CD14-positive monocyte (primary cell): ENCODE measurements around the gene TSGA10IP. TPM values are rescaled to one million over a fixed set of nuclear protein-coding genes. Genes with fewer than 3 reads are reported as not detected.

Experiments used
- DNase-seq, 3 donors: peaks; one replicate each; pipeline ENCODE4 v3.0.0-alpha.2; 2011 to 2022
- H2AFZ ChIP-seq: 2 replicates; pipeline ENCODE4 v1.6.0; 2012; ENCODE audit warnings: mild to moderate bottlenecking, low read depth, low read length, inconsistent platforms; ENCODE audit not compliant: insufficient read depth, poor library complexity, severe bottlenecking
- H3K27ac ChIP-seq, 2 donors: 1 replicate in 1 of 2; 2 replicates in 1 of 2; pipeline ENCODE4 v1.5.1; 2012 to 2013; ENCODE audit warnings: low read length in 2 of 2, control low read depth in 1 of 2, inconsistent platforms in 1 of 2, low read depth in 1 of 2, mild to moderate bottlenecking in 1 of 2
- H3K27me3 ChIP-seq, 2 donors: one replicate each; pipeline versions ENCODE4 v1.6.0 to v1.6.1; 2011 to 2013; ENCODE audit warnings: low read length in 2 of 2; ENCODE audit not compliant: control insufficient read depth in 2 of 2, insufficient read depth in 2 of 2
- H3K36me3 ChIP-seq, 2 donors: replicated peaks in 1 of 2; 1 replicate in 1 of 2; 2 replicates in 1 of 2; pipeline versions ENCODE4 v1.5.1 to v1.6.1; 2012 to 2013; ENCODE audit warnings: low read length in 2 of 2, control low read depth in 1 of 2, inconsistent platforms in 1 of 2, mild to moderate bottlenecking in 1 of 2; ENCODE audit not compliant: insufficient read depth in 2 of 2, control insufficient read depth in 1 of 2
- H3K4me1 ChIP-seq, 2 donors: 1 replicate in 1 of 2; 2 replicates in 1 of 2; pipeline versions ENCODE4 v1.5.1 to v1.6.1; 2012 to 2013; ENCODE audit warnings: low read length in 2 of 2, control low read depth in 1 of 2, inconsistent platforms in 1 of 2, mild to moderate bottlenecking in 1 of 2, moderate library complexity in 1 of 2; ENCODE audit not compliant: insufficient read depth in 2 of 2, control insufficient read depth in 1 of 2
- H3K4me2 ChIP-seq: replicated peaks from 2 replicates; pipeline ENCODE3; 2012; ENCODE audit warnings: low read length, moderate library complexity, mild to moderate bottlenecking; ENCODE audit not compliant: poor library complexity, severe bottlenecking; ENCODE audit errors: extremely low read depth
- H3K4me3 ChIP-seq, 3 experiments: fragments of 200-600 bp in 1 of 3; sonication (generic) in 1 of 3; replicated peaks in 1 of 3; 1 replicate in 2 of 3; 2 replicates in 1 of 3; pipeline ENCODE4 v1.5.1; 2011 to 2013; ENCODE audit warnings: low read length in 3 of 3, mild to moderate bottlenecking in 3 of 3, control low read depth in 2 of 3, low read depth in 2 of 3, inconsistent platforms in 1 of 3, moderate library complexity in 1 of 3
- H3K79me2 ChIP-seq: 2 replicates; pipeline ENCODE4 v1.6.0; 2012; ENCODE audit warnings: mild to moderate bottlenecking, control low read depth, inconsistent platforms, low read length, moderate library complexity; ENCODE audit not compliant: insufficient read depth
- H3K9ac ChIP-seq: 2 replicates; pipeline ENCODE4 v1.6.0; 2017; ENCODE audit warnings: low read length, mild to moderate bottlenecking; ENCODE audit not compliant: insufficient read depth, poor library complexity, severe bottlenecking
- H3K9me3 ChIP-seq, 2 donors: replicated peaks in 1 of 2; 1 replicate in 1 of 2; 2 replicates in 1 of 2; pipeline versions ENCODE4 v1.5.1 to v1.6.1; 2012 to 2013; ENCODE audit warnings: low read length in 2 of 2, control low read depth in 1 of 2; ENCODE audit not compliant: control insufficient read depth in 1 of 2, insufficient read depth in 1 of 2
- H4K20me1 ChIP-seq: 2 replicates; pipeline ENCODE4 v1.6.0; 2012; ENCODE audit warnings: mild to moderate bottlenecking, low read length, control low read depth, moderate library complexity; ENCODE audit not compliant: insufficient read depth
- H3K27ac Mint-ChIP-seq, 7 donors: one replicate each; pipeline ENCODE4 v1.8.0; 2020; ENCODE audit warnings: mild to moderate bottlenecking in 7 of 7, mixed read lengths in 7 of 7, moderate library complexity in 6 of 7, inconsistent platforms in 2 of 7
- H3K27me3 Mint-ChIP-seq, 3 donors: one replicate each; pipeline ENCODE4 v1.8.0; 2021 to 2022; ENCODE audit warnings: low read depth in 3 of 3, mild to moderate bottlenecking in 3 of 3, mixed read lengths in 3 of 3, moderate library complexity in 3 of 3, inconsistent platforms in 1 of 3
- H3K36me3 Mint-ChIP-seq, 2 donors: one replicate each; pipeline ENCODE4 v1.8.0; 2020; ENCODE audit warnings: mixed read lengths in 2 of 2, inconsistent platforms in 1 of 2, mild to moderate bottlenecking in 1 of 2
- H3K4me1 Mint-ChIP-seq: one replicate; pipeline ENCODE4 v1.8.0; 2020; ENCODE audit warnings: mild to moderate bottlenecking, mixed read lengths
- H3K4me3 Mint-ChIP-seq, 2 donors: one replicate each; pipeline ENCODE4 v1.8.0; 2020; ENCODE audit warnings: mild to moderate bottlenecking in 2 of 2, mixed read lengths in 2 of 2, moderate library complexity in 1 of 2
- H3K9me3 Mint-ChIP-seq, 7 donors: one replicate each; pipeline ENCODE4 v1.8.0; 2020 to 2022; ENCODE audit warnings: mixed read lengths in 7 of 7, mild to moderate bottlenecking in 6 of 7, moderate library complexity in 6 of 7, inconsistent platforms in 2 of 7
- WGBS: methylation state at CpG from one replicate; pipeline ENCODE4 v1.1.5; 2013; ENCODE audit warnings: missing lambda C conversion rate; ENCODE audit not compliant: insufficient coverage; 5-methylcytosine and 5-hydroxymethylcytosine counted together
- intact Hi-C, 2 donors: fragments of 100-400 bp; cut with micrococcal nuclease; formaldehyde crosslinking; loops; one replicate each; pipeline versions ENCODE4 v1.15.0 to v1.15.1; 2023
- polyA plus RNA-seq, 3 donors: library from polyadenylated mRNA; depleted of rRNA in 1 of 3; unstranded in 2 of 3; stranded (reverse) in 1 of 3; fragments of 300-500 nt in 2 of 3; fragments of >200 nt in 1 of 3; fragmentation: Illumina TruSeq in 2 of 3; gene quantifications; 1 replicate in 2 of 3; 2 replicates in 1 of 3; pipeline ENCODE4 v1.2.3, GENCODE V29; 2012 to 2021
- TF ChIP-seq, protein P1 (sequence below): fragments of 200-600 bp; IDR thresholded peaks from one replicate; pipeline ENCODE4 v1.8.0; 2022; ENCODE audit warnings: antibody characterized with exemption, mild to moderate bottlenecking

Gene TSGA10IP
- polyA plus RNA-seq, 3 donors: 0.67 to 0.71 TPM; not detected in 1

GRCh38 chr11:65952052-65952521 is 6.8 kb downstream of the TSGA10IP start:
- Histone ChIP-seq H3K4me1 (peaks cover 0 to 7% of the 10 kb centered on the region in 2 donors), H3K79me2 (no peaks in the 10 kb centered on the region), H4K20me1 (no peaks in the 10 kb centered on the region), H3K4me3 (no peak overlapping the region), H3K36me3 (no peaks in the 10 kb centered on the region), H3K27me3 (no peaks in the 10 kb centered on the region), H3K9me3 (no peaks in the 10 kb centered on the region), H3K4me2 (no peak overlapping the region), H3K27ac (no peak overlapping the region), H3K9ac (no peak overlapping the region), H2AFZ (no peak overlapping the region)
- Mint-ChIP-seq H3K4me3 (no peak overlapping the region), H3K27ac (no peak overlapping the region), H3K36me3 (no peaks in the 10 kb centered on the region), H3K4me1 (peaks cover 6% of the 10 kb centered on the region), H3K9me3 (peaks cover 0 to 4% (median 0%) of the 10 kb centered on the region in 7 donors), H3K27me3 (peaks cover 9 to 22% (median 13%) of the 10 kb centered on the region in 3 donors)
- DNase-seq: no peak
- 100% methylated on average over 2 of the region's 6 CpGs for WGBS
- intact Hi-C loops: no loop called here
- TF ChIP-seq, protein P1, sequence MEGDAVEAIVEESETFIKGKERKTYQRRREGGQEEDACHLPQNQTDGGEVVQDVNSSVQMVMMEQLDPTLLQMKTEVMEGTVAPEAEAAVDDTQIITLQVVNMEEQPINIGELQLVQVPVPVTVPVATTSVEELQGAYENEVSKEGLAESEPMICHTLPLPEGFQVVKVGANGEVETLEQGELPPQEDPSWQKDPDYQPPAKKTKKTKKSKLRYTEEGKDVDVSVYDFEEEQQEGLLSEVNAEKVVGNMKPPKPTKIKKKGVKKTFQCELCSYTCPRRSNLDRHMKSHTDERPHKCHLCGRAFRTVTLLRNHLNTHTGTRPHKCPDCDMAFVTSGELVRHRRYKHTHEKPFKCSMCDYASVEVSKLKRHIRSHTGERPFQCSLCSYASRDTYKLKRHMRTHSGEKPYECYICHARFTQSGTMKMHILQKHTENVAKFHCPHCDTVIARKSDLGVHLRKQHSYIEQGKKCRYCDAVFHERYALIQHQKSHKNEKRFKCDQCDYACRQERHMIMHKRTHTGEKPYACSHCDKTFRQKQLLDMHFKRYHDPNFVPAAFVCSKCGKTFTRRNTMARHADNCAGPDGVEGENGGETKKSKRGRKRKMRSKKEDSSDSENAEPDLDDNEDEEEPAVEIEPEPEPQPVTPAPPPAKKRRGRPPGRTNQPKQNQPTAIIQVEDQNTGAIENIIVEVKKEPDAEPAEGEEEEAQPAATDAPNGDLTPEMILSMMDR: no peak

DNA sequence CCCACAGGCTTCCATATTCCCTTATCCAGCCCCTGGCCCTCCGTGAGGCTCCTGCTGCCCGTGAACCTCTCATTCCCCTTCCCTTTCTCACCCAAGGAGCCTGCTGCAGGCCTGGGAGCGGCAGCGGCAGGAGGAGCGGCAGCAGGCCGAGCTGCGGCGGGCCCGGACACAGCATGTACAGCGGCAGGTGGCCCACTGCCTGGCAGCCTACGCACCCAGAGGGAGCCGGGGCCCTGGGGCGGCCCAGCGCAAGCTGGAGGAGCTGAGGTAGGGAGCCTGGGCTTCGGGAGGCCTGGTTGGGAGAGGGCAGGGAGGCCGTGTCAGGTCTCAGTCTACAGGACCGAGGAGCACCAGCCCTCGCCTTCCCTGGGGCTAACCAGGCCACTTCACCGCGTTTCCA is 8.2 kb downstream of the TSGA10IP start:
- Histone ChIP-seq H3K27me3 (no peaks in the 10 kb centered on the region), H3K79me2 (no peaks in the 10 kb centered on the region), H4K20me1 (no peaks in the 10 kb centered on the region), H3K9ac (no peak overlapping the region), H3K4me2 (no peak overlapping the region), H3K36me3 (no peaks in the 10 kb centered on the region), H2AFZ (no peak overlapping the region), H3K4me3 (no peak overlapping the region), H3K4me1 (peaks cover 4 to 13% of the 10 kb centered on the region in 2 donors), H3K9me3 (no peaks in the 10 kb centered on the region), H3K27ac (no peak overlapping the region)
- peaks cover 10% of the 10 kb centered on the region for H3K4me1 Mint-ChIP-seq
- H3K27me3 Mint-ChIP-seq: peaks cover 8 to 17% (median 9%) of the 10 kb centered on the region in 3 donors
- H3K4me3 Mint-ChIP-seq: no peak overlapping the region
- TF ChIP-seq, protein P1: no peak
- H3K36me3 Mint-ChIP-seq: no peaks in the 10 kb centered on the region
- H3K9me3 Mint-ChIP-seq: peaks cover 0 to 4% (median 0%) of the 10 kb centered on the region in 7 donors
- no peak overlapping the region for H3K27ac Mint-ChIP-seq
- WGBS: 96% methylated on average over 20 of the region's 20 CpGs
- DNase-seq: no peak
- intact Hi-C loops: no loop called here
